ENCODE results near the gene FAM120B.

The FAM120B gene

DNA sequence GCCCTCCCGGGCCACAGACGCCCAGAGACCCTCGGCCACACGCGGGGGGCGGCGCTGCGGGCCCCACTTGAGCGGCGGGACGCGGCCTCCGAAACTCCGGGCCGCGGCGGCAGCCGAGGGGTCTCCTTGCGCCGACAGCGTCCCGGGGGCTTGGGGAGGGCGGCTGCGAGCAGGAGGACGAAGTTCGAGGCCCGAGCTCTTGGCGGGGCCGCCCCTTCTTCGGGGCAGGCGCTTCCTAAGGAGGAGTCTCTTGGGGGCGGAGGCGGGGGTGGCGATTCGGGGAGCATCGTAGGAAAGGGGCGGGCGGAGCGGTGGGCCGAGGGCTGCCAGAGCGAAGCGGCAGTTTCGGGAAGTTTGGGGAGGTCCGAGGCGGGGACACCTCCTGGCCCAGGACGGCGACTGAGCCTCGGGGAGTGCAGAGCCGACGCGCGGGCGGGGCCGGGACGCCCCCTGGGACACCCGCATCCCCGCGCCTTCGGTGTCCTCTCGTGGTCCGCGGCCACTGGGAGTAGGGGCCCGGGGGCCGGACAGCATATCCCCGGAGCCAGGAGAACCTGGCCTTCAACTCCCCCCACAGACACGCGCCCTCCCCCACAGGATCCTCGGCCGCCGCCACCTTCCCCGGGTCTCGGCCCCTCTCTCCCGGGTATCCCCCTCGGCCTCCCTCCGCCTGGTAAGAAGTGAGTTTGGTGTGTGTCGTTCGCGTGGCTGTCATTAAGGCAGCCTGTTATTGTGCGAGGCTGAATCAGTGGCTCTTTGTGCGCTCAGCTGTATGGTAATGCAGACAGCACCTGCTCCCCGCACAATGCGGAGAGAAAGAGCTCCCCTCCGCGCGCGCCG lies 15.1 kb upstream of the FAM120B start:
- DNase-seq (ENCODE audit: insufficient read length, low spot score): no peak
- no peak for FAIRE-seq
- TF ChIP-seq, protein P1, sequence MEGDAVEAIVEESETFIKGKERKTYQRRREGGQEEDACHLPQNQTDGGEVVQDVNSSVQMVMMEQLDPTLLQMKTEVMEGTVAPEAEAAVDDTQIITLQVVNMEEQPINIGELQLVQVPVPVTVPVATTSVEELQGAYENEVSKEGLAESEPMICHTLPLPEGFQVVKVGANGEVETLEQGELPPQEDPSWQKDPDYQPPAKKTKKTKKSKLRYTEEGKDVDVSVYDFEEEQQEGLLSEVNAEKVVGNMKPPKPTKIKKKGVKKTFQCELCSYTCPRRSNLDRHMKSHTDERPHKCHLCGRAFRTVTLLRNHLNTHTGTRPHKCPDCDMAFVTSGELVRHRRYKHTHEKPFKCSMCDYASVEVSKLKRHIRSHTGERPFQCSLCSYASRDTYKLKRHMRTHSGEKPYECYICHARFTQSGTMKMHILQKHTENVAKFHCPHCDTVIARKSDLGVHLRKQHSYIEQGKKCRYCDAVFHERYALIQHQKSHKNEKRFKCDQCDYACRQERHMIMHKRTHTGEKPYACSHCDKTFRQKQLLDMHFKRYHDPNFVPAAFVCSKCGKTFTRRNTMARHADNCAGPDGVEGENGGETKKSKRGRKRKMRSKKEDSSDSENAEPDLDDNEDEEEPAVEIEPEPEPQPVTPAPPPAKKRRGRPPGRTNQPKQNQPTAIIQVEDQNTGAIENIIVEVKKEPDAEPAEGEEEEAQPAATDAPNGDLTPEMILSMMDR (IDR thresholded peaks at IDR 0.05; ENCODE audit: insufficient read depth, missing control alignments): no peak

- FAIRE-seq: no peak
- no peak for DNase-seq (ENCODE audit: insufficient read length, low spot score)
- TF ChIP-seq, protein P1 (IDR thresholded peaks at IDR 0.05; ENCODE audit: insufficient read depth, missing control alignments): no peak
These were observed 14.5 kb upstream of the FAM120B start for GRCh38 chr6:170292111-170292406.

GRCh38 chr6:170292407-170293158 lies 14.0 kb upstream of the FAM120B start:
- FAIRE-seq (no peak), DNase-seq (ENCODE audit: insufficient read length, low spot score) (no peak)
- TF ChIP-seq, protein P1 (IDR thresholded peaks at IDR 0.05; ENCODE audit: insufficient read depth, missing control alignments): peak; percentile 15

DNA sequence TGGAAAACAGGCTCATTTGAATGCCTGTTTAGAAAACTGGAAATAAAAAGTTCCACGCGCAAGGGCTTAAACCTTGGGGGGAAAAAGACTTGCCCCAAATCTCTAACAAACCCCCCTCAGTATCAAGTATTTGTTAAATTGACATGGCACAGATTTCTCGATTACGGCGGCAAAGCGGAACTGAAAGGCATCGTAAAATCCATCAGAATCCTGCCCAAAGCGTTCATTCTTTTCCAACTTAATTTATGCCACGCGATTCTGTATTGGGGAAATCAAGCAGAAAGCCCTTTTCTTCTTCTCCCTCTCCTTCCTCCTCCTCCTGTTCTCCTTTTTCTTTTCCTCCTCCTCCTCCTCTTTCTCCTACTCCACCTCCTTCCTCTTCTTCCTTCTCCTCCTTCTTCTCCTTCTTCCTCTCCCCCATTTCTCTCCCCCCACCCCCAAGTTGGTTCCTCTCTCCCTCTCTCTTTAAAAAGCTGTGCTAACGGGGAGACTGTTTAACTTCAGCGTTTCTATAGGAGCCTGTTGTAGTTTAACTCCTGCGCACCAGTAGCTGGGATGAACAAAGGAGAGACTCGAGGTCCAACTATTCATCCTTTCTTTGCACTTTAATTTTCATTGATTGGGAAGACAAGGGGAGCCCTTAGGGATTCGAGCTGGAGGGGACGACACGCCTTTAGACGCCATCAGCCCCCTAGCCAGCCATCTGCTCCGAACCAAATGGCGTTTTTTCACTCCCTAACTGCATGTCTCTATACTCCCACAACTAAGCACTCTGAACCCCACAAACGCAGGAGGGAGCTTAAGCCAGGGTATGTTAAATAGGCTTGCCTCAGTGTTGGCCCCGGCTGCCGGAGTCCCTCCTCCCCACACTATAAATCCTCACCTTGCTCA lies 13.0 kb upstream of the FAM120B start:
- no peak for FAIRE-seq
- no peak for DNase-seq (ENCODE audit: insufficient read length, low spot score)
- TF ChIP-seq, protein P1 (IDR thresholded peaks at IDR 0.05; ENCODE audit: insufficient read depth, missing control alignments): no peak

GRCh38 chr6:170294298-170294730 lies 12.2 kb upstream of the FAM120B start:
- DNase-seq (ENCODE audit: insufficient read length, low spot score): no peak
- TF ChIP-seq, protein P1 (IDR thresholded peaks at IDR 0.05; ENCODE audit: insufficient read depth, missing control alignments): no peak
- no peak for FAIRE-seq

- TF ChIP-seq, protein P1 (IDR thresholded peaks at IDR 0.05; ENCODE audit: insufficient read depth, missing control alignments): no peak
- FAIRE-seq: no peak
- no peak for DNase-seq (ENCODE audit: insufficient read length, low spot score)
These were observed 11.6 kb upstream of the FAM120B start for GRCh38 chr6:170294813-170295509.

Measured in D721Med (cell line).